NCI-H510A treated with DMSO at 0.1 percent for 48 hours (cell line): ENCODE data around the gene TEX261.
"Not testable (repeated sequence)": the region's sequence is repeated elsewhere in the genome, so short reads cannot be mapped to it uniquely, and the experiment has no call there.

Source experiments
- DNase-seq: peaks from one replicate; lab custom pipeline; 2025; lab: John Stamatoyannopoulos, UW

TEX261 gene

DNA sequence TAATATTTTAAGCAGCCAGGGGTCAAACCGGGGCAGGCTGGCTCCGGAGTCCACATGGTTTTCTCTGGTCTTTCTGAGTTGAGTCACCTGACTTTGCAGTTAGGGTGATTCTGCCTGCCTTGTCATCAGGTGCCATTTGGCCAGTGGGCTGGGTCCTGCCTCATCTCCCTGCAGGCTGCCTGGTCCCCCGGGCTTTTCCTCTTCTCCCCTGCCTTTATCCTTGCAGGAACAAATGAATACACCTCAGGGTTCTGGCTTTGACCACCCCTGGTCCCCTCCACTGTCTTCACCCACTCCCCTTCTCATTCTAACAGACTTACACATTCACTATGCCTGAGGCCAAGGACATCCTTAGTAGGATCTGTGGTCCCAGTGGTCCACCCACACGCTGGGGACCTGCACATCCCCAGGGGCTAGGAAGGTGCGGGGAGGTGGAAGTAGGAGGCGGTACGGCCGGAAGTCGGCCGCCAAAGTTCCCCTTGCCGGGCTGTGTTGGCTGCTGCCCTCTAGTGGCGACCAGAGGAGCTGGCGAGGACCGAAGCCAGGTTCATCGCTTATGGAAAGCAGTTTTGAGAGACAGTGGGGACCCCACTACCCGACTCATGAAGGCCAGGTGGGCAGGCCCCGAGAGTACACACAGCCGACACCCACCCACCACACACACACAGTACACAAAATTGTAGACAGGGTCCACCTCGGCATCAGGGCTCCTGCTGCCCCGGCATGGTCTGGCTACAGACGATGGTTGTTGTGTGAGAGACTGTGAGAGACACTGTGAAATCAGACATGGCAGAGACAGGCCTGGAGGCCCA lies 6.3 kb upstream of the TEX261 start:
- DNase-seq = peak; percentile 57

DNA sequence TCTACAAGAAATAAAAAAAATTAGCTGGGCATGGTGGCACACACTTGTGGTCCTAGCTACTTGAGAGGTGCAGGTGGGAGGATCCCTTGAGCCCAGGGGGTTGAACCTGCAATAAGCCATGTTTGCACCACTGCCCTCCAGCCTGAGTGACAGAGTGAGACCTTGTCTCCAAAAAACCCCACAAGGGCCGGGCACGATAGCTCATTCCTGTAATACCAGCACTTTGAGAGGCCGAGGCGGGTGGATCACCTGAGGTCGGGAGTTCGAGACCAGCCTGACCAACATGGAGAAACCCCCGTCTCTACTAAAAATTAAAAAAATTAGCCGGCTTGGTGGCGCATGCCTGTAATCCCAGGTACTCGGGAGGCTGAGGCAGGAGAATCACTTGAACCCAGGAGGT lies 5.3 kb upstream of the TEX261 start:
- DNase-seq = not testable (repeated sequence)

- no peak for DNase-seq
Observed at GRCh38 chr2:70999362-70999761, 4.7 kb upstream of the TEX261 start.

- not testable (repeated sequence) for DNase-seq
Observed at GRCh38 chr2:70998885-70999284, 4.2 kb upstream of the TEX261 start.

- DNase-seq = peak; percentile 63
Observed at GRCh38 chr2:70995426-70995729, 705 bp upstream of the TEX261 start.

DNA sequence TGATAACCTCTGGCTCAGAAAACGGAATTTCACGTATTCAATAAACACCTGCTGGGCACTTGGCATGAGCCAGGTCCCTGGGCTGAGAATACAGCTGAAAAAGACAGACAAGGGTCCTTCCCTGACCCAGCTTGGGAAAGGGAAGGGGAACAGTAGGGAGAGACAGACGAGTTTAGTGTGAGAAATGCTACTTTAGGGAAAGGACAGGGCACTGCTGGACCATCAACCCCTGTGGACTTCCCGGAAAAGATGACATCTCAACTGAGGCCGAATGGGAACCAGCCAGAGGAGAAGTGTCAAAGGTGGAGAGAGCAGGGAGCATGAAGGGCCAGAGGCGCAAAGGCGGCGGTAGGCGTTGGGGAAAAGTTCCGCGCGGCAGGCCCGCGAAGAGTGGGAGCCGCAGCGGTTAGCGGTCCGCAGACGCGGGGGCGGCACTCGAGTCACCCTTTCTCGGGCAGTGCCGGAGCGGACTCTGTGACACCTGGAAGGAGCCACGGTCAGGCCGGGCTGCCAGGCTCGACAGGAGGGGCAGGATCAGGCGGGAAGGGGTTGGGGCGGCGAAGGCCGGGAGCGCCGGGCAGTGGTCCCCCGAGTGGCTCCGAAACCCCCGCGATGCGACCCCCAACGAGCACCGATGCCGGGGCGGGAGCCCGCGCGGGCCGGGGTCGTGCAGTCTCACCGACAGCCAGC lies 519 bp downstream of the TEX261 start:
- DNase-seq = peak; percentile 3

- DNase-seq = no peak
Observed at GRCh38 chr2:70992945-70993853, 1.5 kb downstream of the TEX261 start.

GRCh38 chr2:70991742-70992141 lies 2.9 kb downstream of the TEX261 start:
- no peak for DNase-seq

DNA sequence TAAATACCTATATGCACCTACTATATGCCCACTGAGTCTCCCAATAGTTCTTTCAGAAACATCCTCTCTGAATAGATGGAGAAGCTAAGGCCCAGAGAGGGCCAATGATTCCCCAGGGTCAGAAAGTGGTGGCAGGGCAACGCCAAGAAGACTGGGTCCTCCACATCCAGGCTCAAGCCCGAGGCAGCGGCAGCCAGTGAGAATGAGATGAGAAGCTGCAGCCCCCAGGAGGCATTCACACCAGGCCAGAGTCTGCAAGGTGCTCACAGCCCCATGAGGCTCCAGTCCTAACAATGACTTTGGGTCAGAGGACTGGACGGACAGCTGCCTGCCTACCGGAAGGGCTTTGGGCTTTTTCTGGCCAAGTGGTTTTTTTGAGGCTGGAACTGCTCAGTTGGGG lies 3.5 kb downstream of the TEX261 start:
- DNase-seq = no peak

- DNase-seq = no peak
Observed at GRCh38 chr2:70990216-70990615, 4.5 kb downstream of the TEX261 start.

GRCh38 chr2:70988726-70989648 lies 5.7 kb downstream of the TEX261 start:
- DNase-seq = no peak

- no peak for DNase-seq
Observed at GRCh38 chr2:70988151-70988550, 6.5 kb downstream of the TEX261 start.

GRCh38 chr2:70987386-70987785 lies 7.3 kb downstream of the TEX261 start:
- no peak for DNase-seq

- DNase-seq = no peak
Observed at GRCh38 chr2:70986499-70987189, 8.0 kb downstream of the TEX261 start.

GRCh38 chr2:70985956-70986355 lies 8.7 kb downstream of the TEX261 start:
- no peak for DNase-seq

DNA sequence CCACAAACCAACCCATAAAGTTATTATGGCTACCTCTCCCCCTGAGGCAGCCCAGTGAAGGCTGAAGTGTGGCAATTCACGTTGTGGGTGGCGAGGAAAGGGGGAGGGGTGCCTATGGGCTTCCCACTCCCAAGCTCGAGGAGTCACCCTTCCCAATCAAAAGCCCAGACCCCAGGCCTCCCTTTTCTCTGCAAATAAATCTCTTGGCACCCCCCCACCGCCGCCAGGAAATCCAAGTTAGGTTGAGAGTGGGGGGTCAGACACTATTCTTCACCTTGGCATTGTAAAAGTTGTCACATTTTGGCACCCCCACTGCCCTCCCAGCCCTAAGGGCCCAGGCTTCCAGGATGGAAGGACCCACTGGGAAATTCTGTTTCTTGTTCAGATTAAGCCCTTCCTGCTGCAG lies 9.4 kb downstream of the TEX261 start:
- no peak for DNase-seq

DNA sequence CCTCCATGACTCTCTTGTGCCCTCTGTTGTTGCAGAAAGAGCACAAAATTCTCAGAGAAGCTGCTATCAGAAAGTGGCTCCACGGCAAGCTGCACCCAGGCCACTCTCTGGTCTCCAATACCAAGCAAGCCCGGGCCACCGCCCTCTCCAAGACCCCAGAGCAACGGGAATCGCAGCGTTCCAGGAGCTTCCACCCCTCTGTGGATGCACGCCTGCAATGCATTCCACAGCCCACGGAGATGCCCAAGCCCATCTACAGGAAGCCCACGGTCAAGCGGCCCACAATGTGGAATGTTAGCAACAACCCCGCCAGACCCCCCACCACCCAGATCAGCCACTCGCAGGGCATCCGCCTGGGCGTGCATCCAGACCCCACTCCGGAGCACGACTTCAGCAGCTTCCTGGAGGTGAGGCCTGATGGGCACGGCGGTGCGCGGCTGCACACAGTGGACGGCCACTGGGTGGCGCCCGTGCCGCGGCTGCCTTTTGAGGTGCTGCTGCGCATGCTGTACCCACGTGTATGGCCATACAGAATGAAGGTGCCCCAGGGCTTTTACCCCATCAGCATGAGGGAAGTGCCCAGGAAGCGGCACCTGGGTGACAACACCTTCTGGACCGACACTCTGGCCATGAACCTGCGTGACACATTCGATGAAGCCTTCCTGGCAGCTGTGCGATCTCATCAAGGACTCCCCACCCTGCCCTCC lies 9.9 kb downstream of the TEX261 start:
- DNase-seq = peak; percentile 5

- DNase-seq = no peak
Observed at GRCh38 chr2:70984228-70984575, 10.5 kb downstream of the TEX261 start.

DNA sequence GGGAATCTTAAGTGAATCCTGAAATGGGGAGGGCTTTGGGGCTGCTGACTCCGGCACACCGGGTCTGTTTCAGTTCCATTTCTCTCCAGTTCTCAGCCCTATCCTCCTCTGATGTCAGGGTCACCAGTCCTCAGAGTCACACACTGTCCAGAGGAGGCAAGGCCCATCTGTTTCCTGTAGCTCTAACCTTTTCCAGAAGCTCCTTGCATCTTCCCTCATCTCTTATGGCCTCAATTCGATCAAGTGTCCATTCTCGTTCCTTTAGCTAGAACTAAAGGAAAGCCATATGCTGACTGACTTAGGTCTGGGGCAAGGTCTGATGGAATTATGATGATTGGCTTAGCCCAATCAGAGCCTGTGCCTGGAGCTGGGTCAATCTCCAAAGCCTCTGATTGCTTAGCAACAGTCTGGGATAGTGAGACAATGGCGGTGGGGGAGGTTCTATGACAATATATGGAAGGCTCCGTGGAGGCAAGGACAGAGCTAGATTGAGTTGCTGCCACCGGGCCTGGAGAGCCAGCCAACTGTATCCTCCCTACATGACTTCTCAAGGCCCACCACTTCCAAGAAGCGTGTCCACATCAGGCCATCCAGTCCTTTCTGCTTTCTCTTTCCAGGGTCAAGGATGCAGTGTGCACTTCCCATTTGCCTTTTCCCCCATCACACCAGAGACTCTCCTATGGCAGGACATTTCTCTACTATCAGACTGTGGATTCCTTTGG lies 11.0 kb downstream of the TEX261 start:
- DNase-seq = no peak

GRCh38 chr2:70982971-70983370 lies 11.7 kb downstream of the TEX261 start:
- DNase-seq = no peak
